Measurements from ENCODE around the gene NAP1L4.
A peak's percentile ranks its signal among the peaks of the same experiment; 100 is the strongest.

The NAP1L4 gene

GRCh38 chr11:3014057-3014938, 22.2 kb upstream of the NAP1L4 start:
- H3K4me3 ChIP-seq (ENCODE audit: low read depth, low read length), result no peak overlapping the region
- DNase-seq (ENCODE audit: low read depth), result no peak
- no peak for TF ChIP-seq MYC (IDR thresholded peaks at IDR 0.05; ENCODE audit: low read depth, low read length)
- TF ChIP-seq, protein P1, sequence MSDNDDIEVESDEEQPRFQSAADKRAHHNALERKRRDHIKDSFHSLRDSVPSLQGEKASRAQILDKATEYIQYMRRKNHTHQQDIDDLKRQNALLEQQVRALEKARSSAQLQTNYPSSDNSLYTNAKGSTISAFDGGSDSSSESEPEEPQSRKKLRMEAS (IDR thresholded peaks at IDR 0.05; ENCODE audit: low read depth, low read length), result no peak
- TF ChIP-seq, protein P2, sequence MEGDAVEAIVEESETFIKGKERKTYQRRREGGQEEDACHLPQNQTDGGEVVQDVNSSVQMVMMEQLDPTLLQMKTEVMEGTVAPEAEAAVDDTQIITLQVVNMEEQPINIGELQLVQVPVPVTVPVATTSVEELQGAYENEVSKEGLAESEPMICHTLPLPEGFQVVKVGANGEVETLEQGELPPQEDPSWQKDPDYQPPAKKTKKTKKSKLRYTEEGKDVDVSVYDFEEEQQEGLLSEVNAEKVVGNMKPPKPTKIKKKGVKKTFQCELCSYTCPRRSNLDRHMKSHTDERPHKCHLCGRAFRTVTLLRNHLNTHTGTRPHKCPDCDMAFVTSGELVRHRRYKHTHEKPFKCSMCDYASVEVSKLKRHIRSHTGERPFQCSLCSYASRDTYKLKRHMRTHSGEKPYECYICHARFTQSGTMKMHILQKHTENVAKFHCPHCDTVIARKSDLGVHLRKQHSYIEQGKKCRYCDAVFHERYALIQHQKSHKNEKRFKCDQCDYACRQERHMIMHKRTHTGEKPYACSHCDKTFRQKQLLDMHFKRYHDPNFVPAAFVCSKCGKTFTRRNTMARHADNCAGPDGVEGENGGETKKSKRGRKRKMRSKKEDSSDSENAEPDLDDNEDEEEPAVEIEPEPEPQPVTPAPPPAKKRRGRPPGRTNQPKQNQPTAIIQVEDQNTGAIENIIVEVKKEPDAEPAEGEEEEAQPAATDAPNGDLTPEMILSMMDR (IDR thresholded peaks at IDR 0.05; ENCODE audit: low read depth, low read length), result no peak
- TF ChIP-seq POLR2A (IDR thresholded peaks at IDR 0.05; ENCODE audit: extremely low read depth, insufficient read length), result no peak

DNA sequence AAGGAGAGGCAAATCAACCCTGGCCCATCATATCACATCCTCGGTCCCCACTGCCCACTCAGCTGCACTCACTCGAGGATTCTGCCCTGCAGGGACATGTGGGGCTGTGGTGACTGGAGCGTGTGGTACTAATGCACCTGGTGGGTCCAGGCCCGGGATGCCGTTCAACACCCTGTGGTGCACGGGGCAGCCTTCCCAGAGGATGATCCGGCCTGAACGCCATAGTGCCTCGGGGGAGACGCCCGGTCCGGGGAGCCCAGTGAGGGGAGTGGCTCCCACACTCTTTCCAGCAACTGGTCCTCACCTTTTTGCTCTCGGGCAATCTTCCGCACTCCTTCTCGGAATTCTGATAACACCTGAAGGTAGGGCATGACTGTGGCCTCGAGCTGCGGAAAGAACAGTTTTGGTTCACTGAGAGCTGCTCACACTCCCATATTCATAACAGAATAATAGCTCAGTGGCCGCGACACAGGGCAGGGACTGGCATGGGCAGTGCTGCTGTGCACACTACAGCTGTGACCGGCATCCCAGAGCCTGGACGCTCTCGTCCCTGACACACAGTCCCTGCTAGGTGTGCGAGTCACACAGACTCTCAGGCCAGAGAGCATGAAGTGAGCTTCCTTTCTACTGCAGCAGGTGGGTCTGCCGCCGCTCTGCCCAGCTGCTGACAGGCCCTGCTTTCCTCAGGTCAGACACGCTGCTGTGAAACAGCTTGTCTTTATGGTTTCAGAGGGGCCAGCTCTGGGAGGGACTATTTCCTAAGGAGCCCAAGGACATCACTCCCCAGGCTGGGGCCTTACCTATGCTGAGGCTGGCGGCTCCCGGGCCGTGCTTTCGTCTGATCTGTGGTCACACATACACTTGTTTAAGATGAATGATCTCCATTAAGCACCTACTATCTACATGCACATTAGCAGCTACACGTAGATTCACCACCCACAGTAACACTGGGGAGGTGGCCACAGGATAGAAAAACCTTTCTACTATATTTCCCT, 20.1 kb upstream of the NAP1L4 start:
- TF ChIP-seq POLR2A (IDR thresholded peaks at IDR 0.05; ENCODE audit: extremely low read depth, insufficient read length), result no peak
- TF ChIP-seq, protein P1 (IDR thresholded peaks at IDR 0.05; ENCODE audit: low read depth, low read length), result no peak

DNA sequence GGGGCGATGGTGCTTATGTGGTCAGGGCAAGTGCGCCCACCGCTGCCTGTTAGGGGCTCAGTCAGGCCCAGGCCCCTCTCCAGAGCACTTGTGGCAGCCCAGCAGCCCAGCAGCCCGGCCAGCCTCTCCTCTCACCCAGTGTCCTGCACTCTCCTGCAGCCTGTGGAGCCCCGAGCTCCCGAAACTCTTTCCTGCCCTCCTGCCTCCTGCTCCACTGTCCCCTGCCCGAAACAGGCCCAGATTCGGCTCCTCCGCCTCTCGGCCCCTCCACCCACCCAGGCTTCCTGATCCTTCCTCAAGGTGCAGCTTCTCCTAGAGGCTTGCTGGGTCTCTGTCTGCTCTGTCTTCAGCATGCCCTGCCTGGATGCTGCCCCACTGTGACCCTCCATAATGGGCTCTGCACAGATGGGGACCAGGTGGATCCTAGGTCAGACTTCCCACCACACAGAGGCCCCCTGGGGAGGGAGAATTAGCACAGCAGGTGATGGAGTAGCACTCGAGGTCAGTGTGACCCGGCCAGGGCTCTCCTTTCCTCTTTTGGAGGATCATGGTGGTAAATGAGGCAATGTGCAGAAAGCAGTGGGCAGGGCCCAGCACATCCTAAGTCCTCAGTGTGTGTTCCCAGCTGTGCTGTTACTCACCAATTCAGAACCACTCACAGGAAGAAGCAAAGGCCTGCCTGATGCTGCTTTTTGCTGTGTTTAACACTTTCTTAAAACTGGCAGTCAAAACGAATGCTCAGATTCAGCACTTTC, 18.6 kb upstream of the NAP1L4 start:
- no peak for TF ChIP-seq POLR2A (IDR thresholded peaks at IDR 0.05; ENCODE audit: extremely low read depth, insufficient read length)
- no peak overlapping the region for H3K4me3 ChIP-seq (ENCODE audit: low read depth, low read length)
- DNase-seq (ENCODE audit: low read depth), result peak; percentile 11

More for the DNA sequence above, 20.1 kb upstream of the NAP1L4 start:
- H3K4me3 ChIP-seq (ENCODE audit: low read depth, low read length), result no peak overlapping the region
- no peak for DNase-seq (ENCODE audit: low read depth)

GRCh38 chr11:3010004-3010403, 17.9 kb upstream of the NAP1L4 start:
- TF ChIP-seq POLR2A (IDR thresholded peaks at IDR 0.05; ENCODE audit: extremely low read depth, insufficient read length) (no peak), MYC (IDR thresholded peaks at IDR 0.05; ENCODE audit: low read depth, low read length) (no peak)
- TF ChIP-seq, protein P2 (IDR thresholded peaks at IDR 0.05; ENCODE audit: low read depth, low read length), result no peak
- TF ChIP-seq, protein P1 (IDR thresholded peaks at IDR 0.05; ENCODE audit: low read depth, low read length), result no peak
- no peak for DNase-seq (ENCODE audit: low read depth)
- no peak overlapping the region for H3K4me3 ChIP-seq (ENCODE audit: low read depth, low read length)

- no peak for TF ChIP-seq POLR2A (IDR thresholded peaks at IDR 0.05; ENCODE audit: extremely low read depth, insufficient read length)
- TF ChIP-seq, protein P2 (IDR thresholded peaks at IDR 0.05; ENCODE audit: low read depth, low read length), result no peak
- TF ChIP-seq, protein P1 (IDR thresholded peaks at IDR 0.05; ENCODE audit: low read depth, low read length), result no peak
- no peak for TF ChIP-seq MYC (IDR thresholded peaks at IDR 0.05; ENCODE audit: low read depth, low read length)
- DNase-seq (ENCODE audit: low read depth), result no peak
- no peak overlapping the region for H3K4me3 ChIP-seq (ENCODE audit: low read depth, low read length)
Observed at GRCh38 chr11:3009481-3009880, 17.4 kb upstream of the NAP1L4 start.

DNA sequence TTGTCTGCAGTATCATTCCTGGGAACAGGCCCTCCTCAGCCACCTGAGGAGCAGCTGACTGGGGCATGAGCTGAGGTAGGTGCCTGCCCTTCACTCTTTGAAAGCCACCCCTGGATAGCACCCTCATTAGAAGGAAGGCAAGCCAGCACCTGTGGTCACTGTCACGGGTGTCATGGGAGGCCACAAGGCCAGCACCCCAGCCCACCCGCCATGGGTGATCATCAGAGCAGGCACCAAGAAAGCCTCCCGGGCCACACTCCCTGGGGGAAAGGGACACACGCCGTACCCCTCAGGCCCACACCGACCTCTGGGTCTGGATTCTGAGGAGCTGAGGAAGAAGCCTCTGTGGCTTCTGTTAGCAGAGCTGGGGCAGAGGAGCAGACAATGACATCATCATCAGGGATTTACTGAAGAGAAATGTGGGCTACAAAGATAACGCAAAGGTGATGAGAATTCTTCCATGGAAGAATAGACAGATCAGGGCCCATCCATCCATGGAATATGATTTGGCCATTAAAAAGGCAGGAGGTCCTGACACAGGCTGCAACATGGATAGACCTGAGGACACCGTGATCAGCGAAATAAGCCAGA, 16.7 kb upstream of the NAP1L4 start:
- TF ChIP-seq MYC (IDR thresholded peaks at IDR 0.05; ENCODE audit: low read depth, low read length) (no peak), POLR2A (IDR thresholded peaks at IDR 0.05; ENCODE audit: extremely low read depth, insufficient read length) (no peak)
- TF ChIP-seq, protein P1 (IDR thresholded peaks at IDR 0.05; ENCODE audit: low read depth, low read length), result no peak
- TF ChIP-seq, protein P2 (IDR thresholded peaks at IDR 0.05; ENCODE audit: low read depth, low read length), result no peak
- no peak overlapping the region for H3K4me3 ChIP-seq (ENCODE audit: low read depth, low read length)
- no peak for DNase-seq (ENCODE audit: low read depth)
